IMR-90 (cell line): ENCODE results near the gene NFASC. TPM values are rescaled to one million over a fixed set of nuclear protein-coding genes. Genes with fewer than 3 reads are reported as not detected.

ENCODE experiments used
- ATAC-seq: fragments of 200-7000 bp; cut with Tn5 transposase; 2 replicates; pipeline ENCODE4 v1.9.1; 2020; ENCODE audit warnings: low read depth, mild to moderate bottlenecking, moderate library complexity
- BruUV-seq: library from RNA; stranded (reverse); fragments of 400-500 nt; replicated peaks from 2 replicates; lab custom pipeline; 2021; lab: Mats Ljungman, UMichigan
- CTCF ChIA-PET: fragments of 300-600 bp; formaldehyde crosslinking; extraction: SDS; loops from one replicate; lab custom pipeline; 2021; ENCODE audit warnings: antibody characterized with exemption; lab: Yijun Ruan, JAX
- POLR2A ChIA-PET: fragments of 300-600 bp; sonication (Branson Sonifier 250); formaldehyde crosslinking; loops from one replicate; lab custom pipeline; 2022; ENCODE audit warnings: antibody characterized with exemption; ENCODE audit not compliant: unreplicated experiment; lab: Charles Lee
- DNase-seq: peaks from one replicate; pipeline ENCODE4 v3.0.0; 2013
- H2AFZ ChIP-seq: replicated peaks from 2 replicates; pipeline ENCODE3; 2013; ENCODE audit warnings: low read length, mild to moderate bottlenecking; ENCODE audit not compliant: poor library complexity
- H2AK5ac ChIP-seq: 2 replicates; pipeline ENCODE4 v1.6.1; 2013; ENCODE audit warnings: low read depth, low read length, inconsistent platforms
- H2AK9ac ChIP-seq: replicated peaks from 2 replicates; pipeline ENCODE3; 2013; ENCODE audit warnings: mild to moderate bottlenecking, low read depth, low read length, moderate library complexity; ENCODE audit not compliant: poor library complexity
- H2BK120ac ChIP-seq: 2 replicates; pipeline ENCODE4 v1.6.1; 2013; ENCODE audit warnings: low read depth, low read length, inconsistent platforms
- H2BK15ac ChIP-seq: 3 replicates; pipeline ENCODE4 v1.6.1; 2013; ENCODE audit warnings: low read depth, low read length, inconsistent platforms
- H2BK20ac ChIP-seq: 2 replicates; pipeline ENCODE4 v1.6.1; 2013; ENCODE audit warnings: low read depth, mild to moderate bottlenecking, inconsistent platforms, low read length, moderate library complexity
- H2BK5ac ChIP-seq: 2 replicates; pipeline ENCODE4 v1.6.1; 2013; ENCODE audit warnings: mild to moderate bottlenecking, low read depth, low read length, inconsistent platforms; ENCODE audit not compliant: poor library complexity, severe bottlenecking
- H3K14ac ChIP-seq: replicated peaks from 2 replicates; pipeline ENCODE4 v1.6.1; 2013; ENCODE audit warnings: low read depth, low read length, inconsistent platforms
- H3K18ac ChIP-seq: 2 replicates; pipeline ENCODE4 v1.6.1; 2013; ENCODE audit warnings: low read depth, low read length, control low read depth
- H3K23ac ChIP-seq: 2 replicates; pipeline ENCODE4 v1.6.1; 2013; ENCODE audit warnings: low read depth, low read length, inconsistent platforms
- H3K27ac ChIP-seq: 2 replicates; pipeline ENCODE4 v1.5.1; 2013; ENCODE audit warnings: mild to moderate bottlenecking, control low read depth, low read length; ENCODE audit not compliant: insufficient read depth
- H3K27me3 ChIP-seq: 2 replicates; pipeline ENCODE4 v1.6.1; 2013; ENCODE audit warnings: low read length; ENCODE audit not compliant: control insufficient read depth, insufficient read depth
- H3K36me3 ChIP-seq: 2 replicates; pipeline ENCODE4 v1.6.1; 2013; ENCODE audit warnings: low read length, mixed read lengths; ENCODE audit not compliant: control insufficient read depth, insufficient read depth
- H3K4ac ChIP-seq: 2 replicates; pipeline ENCODE4 v1.6.1; 2013; ENCODE audit warnings: low read depth, low read length, inconsistent platforms
- H3K4me1 ChIP-seq: 2 replicates; pipeline ENCODE4 v1.6.1; 2013; ENCODE audit warnings: low read length, mixed read lengths; ENCODE audit not compliant: control insufficient read depth, insufficient read depth
- H3K4me2 ChIP-seq: 2 replicates; pipeline ENCODE4 v1.6.1; 2013; ENCODE audit warnings: low read depth, mild to moderate bottlenecking, control low read depth, low read length, moderate library complexity
- H3K4me3 ChIP-seq: 2 replicates; pipeline ENCODE4 v1.5.1; 2013; ENCODE audit warnings: low read depth, mild to moderate bottlenecking, control low read depth, low read length, moderate library complexity; ENCODE audit not compliant: insufficient read depth
- H3K56ac ChIP-seq: 2 replicates; pipeline ENCODE4 v1.6.1; 2013; ENCODE audit warnings: low read length, inconsistent platforms; ENCODE audit not compliant: insufficient read depth; ENCODE audit errors: extremely low read depth
- H3K79me1 ChIP-seq, 2 experiments: 2 replicates each; pipeline ENCODE4 v1.6.1; 2013; ENCODE audit warnings: low read length in 2 of 2, inconsistent platforms in 1 of 2, low read depth in 1 of 2
- H3K9ac ChIP-seq: 2 replicates; pipeline ENCODE4 v1.6.1; 2013; ENCODE audit warnings: low read depth, low read length, control low read depth
- H3K9me1 ChIP-seq: 2 replicates; pipeline ENCODE4 v1.6.1; 2013; ENCODE audit warnings: low read length, inconsistent platforms; ENCODE audit not compliant: insufficient read depth
- H3K9me3 ChIP-seq: 2 replicates; pipeline ENCODE4 v1.6.1; 2013; ENCODE audit warnings: low read length; ENCODE audit not compliant: control insufficient read depth, insufficient read depth
- H4K20me1 ChIP-seq: 2 replicates; pipeline ENCODE4 v1.6.1; 2013; ENCODE audit warnings: low read length, inconsistent platforms; ENCODE audit not compliant: insufficient read depth
- H4K5ac ChIP-seq: 2 replicates; pipeline ENCODE4 v1.6.1; 2013; ENCODE audit warnings: mild to moderate bottlenecking, low read depth, low read length, control low read depth
- H4K8ac ChIP-seq, 2 experiments: 2 replicates each; pipeline ENCODE4 v1.6.1; 2013; ENCODE audit warnings: low read depth in 2 of 2, low read length in 2 of 2, control low read depth in 1 of 2, inconsistent platforms in 1 of 2
- H4K91ac ChIP-seq: 2 replicates; pipeline ENCODE4 v1.6.1; 2013; ENCODE audit warnings: low read depth, low read length, inconsistent platforms; ENCODE audit not compliant: insufficient read depth
- BHLHE40 ChIP-seq: fragments of 150-350 bp; IDR thresholded peaks from 2 replicates; pipeline ENCODE4 v1.6.1; 2016; ENCODE audit warnings: mild to moderate bottlenecking, low read depth, low read length
- CHD1 ChIP-seq: IDR thresholded peaks from 2 replicates; pipeline ENCODE4 v1.6.1; 2012; ENCODE audit warnings: low read depth, low read length, improper control_type of control experiment
- FOS ChIP-seq: fragments of 150-350 bp; IDR thresholded peaks from 2 replicates; pipeline ENCODE4 v1.6.1; 2016; ENCODE audit warnings: low read depth, low read length
- MAFK ChIP-seq: IDR thresholded peaks from 2 replicates; pipeline ENCODE4 v1.6.1; 2012; ENCODE audit warnings: low read depth, low read length, improper control_type of control experiment
- MAZ ChIP-seq: IDR thresholded peaks from 2 replicates; pipeline ENCODE4 v1.6.1; 2012; ENCODE audit warnings: low read depth, mild to moderate bottlenecking, low read length, improper control_type of control experiment, moderate library complexity, borderline replicate concordance
- MXI1 ChIP-seq: IDR thresholded peaks from 2 replicates; pipeline ENCODE4 v1.6.1; 2012; ENCODE audit warnings: low read depth, mild to moderate bottlenecking, low read length, moderate library complexity, borderline replicate concordance
- NFE2L2 ChIP-seq: fragments of 150-350 bp; IDR thresholded peaks from 2 replicates; pipeline ENCODE4 v1.6.1; 2016; ENCODE audit warnings: low read depth, mild to moderate bottlenecking, low read length
- POLR2A ChIP-seq: IDR thresholded peaks from 2 replicates; pipeline ENCODE4 v1.6.1; 2012; ENCODE audit warnings: mild to moderate bottlenecking, low read depth, low read length
- RAD21 ChIP-seq: IDR thresholded peaks from 2 replicates; pipeline ENCODE4 v1.6.1; 2012; ENCODE audit warnings: low read length, improper control_type of control experiment
- RCOR1 ChIP-seq: IDR thresholded peaks from 2 replicates; pipeline ENCODE4 v1.6.1; 2012; ENCODE audit warnings: mild to moderate bottlenecking, low read length, improper control_type of control experiment; ENCODE audit not compliant: insufficient replicate concordance
- RFX5 ChIP-seq: IDR thresholded peaks from 2 replicates; pipeline ENCODE4 v1.8.0; 2012; ENCODE audit warnings: low read depth, mild to moderate bottlenecking, low read length, moderate library complexity
- SMC3 ChIP-seq: fragments of 150-350 bp; IDR thresholded peaks from 2 replicates; pipeline ENCODE4 v1.6.1; 2016; ENCODE audit warnings: low read depth, mild to moderate bottlenecking, antibody characterized with exemption, low read length, moderate library complexity
- WGBS, 2 experiments: methylation state at CpG; one replicate each; pipeline versions ENCODE4 v1.1.5 to v1.1.7; 2013; ENCODE audit warnings: missing lambda C conversion rate in 2 of 2; ENCODE audit not compliant: insufficient read length in 1 of 2; ENCODE audit errors: extremely low coverage in 2 of 2; 5-methylcytosine and 5-hydroxymethylcytosine counted together
- dilution Hi-C: fragments of 300-500 bp; cut with HindIII; formaldehyde crosslinking; loops from one replicate; pipeline ENCODE4 v1.14.3; 2018; ENCODE audit warnings: low sequenced_read_pairs; ENCODE audit not compliant: unreplicated experiment
- in situ Hi-C: fragments of 300-500 bp; cut with MboI; formaldehyde crosslinking; loops from 3 replicates; pipeline ENCODE4 v1.14.3; 2019; ENCODE audit warnings: low sequenced_read_pairs, inconsistent platforms, mixed read lengths
- intact Hi-C: fragments of 100-400 bp; cut with micrococcal nuclease; formaldehyde crosslinking; loops from 2 replicates; pipeline ENCODE4 v1.10.0; 2022
- polyA plus RNA-seq, 3 experiments: library from polyadenylated mRNA; depleted of rRNA; stranded (reverse); fragments of >200 nt; gene quantifications; 2 replicates each; pipeline ENCODE4 v1.2.3, GENCODE V29; 2012; ENCODE audit warnings: low replicate concordance in 1 of 3
- total RNA-seq: library from RNA; depleted of rRNA; stranded (reverse); fragments of >200 nt; gene quantifications from 2 replicates; pipeline ENCODE4 v1.2.3, GENCODE V29; 2012
- TF ChIP-seq, protein P1 (sequence below): fragments of 150-350 bp; IDR thresholded peaks from 2 replicates; pipeline ENCODE4 v1.6.1; 2017; ENCODE audit warnings: mild to moderate bottlenecking, antibody characterized with exemption, low read length, low read depth
- TF ChIP-seq, protein P2 (sequence below): fragments of 150-350 bp; IDR thresholded peaks from 2 replicates; pipeline ENCODE4 v1.6.1; 2016; ENCODE audit warnings: low read depth, mild to moderate bottlenecking, low read length, moderate library complexity, borderline replicate concordance

Gene NFASC
- total and polyA plus RNA-seq, 2 of the 4 experiments (the other 2 are of a cell fraction): 0.18 to 0.79 TPM

DNA sequence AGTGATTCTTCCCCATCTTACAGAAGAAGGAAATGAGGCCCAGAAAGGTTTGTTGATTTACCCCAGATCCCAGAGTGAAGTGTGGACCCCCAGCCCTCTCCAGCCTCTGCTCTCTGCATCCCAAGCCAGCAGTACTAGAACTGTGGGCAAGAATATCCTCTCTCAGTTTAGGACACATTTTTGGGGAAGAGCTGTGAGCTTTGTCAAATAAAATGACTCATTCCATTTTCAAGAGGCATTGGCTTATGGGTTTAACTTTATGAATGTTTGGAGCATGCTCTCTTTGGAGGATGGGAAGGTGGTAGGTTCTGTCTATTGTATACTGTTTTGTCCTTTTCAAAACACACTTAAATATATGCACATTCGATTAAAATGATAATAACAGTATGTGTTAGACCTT lies 101.8 kb downstream of the NFASC start:
- Histone ChIP-seq H4K8ac (no peak overlapping the region), H3K56ac (no peak overlapping the region), H3K14ac (no peak overlapping the region), H3K27me3 (peaks cover 17% of the 10 kb centered on the region; the same call in 1 of the 2 replicates), H3K18ac (no peak overlapping the region), H2AFZ (no peak overlapping the region), H3K4me3 (no peak overlapping the region), H3K4ac (no peak overlapping the region), H4K91ac (no peak overlapping the region), H2BK15ac (no peak overlapping the region), H3K9me3 (no peaks in the 10 kb centered on the region), H3K23ac (no peak overlapping the region), H3K79me1 (no peaks in the 10 kb centered on the region), H2BK20ac (no peak overlapping the region), H2AK9ac (no peak overlapping the region), H3K4me1 (no peaks in the 10 kb centered on the region), H3K27ac (no peak overlapping the region), H4K20me1 (no peaks in the 10 kb centered on the region; the same call in 1 of the 2 replicates), H3K36me3 (no peaks in the 10 kb centered on the region), H3K9me1 (0 out of 2 replicates have a peak, but pooled peaks cover 2% of the 10 kb centered on the region), H3K9ac (no peak overlapping the region), H2AK5ac (no peak overlapping the region), H2BK120ac (no peak overlapping the region), H2BK5ac (no peak overlapping the region), H4K5ac (no peak overlapping the region), H3K4me2 (no peak overlapping the region)
- POLR2A ChIA-PET: no interaction called here
- ATAC-seq (no peak), DNase-seq (no peak)
- WGBS, 2 experiments: no CpG with 5 or more reads among the region's 1 CpG
- no TSS peak for BruUV-seq
- TF ChIP-seq POLR2A: no peak
- TF ChIP-seq FOS: no peak
- TF ChIP-seq NFE2L2: no peak
- no peak for TF ChIP-seq BHLHE40
- TF ChIP-seq, protein P1, sequence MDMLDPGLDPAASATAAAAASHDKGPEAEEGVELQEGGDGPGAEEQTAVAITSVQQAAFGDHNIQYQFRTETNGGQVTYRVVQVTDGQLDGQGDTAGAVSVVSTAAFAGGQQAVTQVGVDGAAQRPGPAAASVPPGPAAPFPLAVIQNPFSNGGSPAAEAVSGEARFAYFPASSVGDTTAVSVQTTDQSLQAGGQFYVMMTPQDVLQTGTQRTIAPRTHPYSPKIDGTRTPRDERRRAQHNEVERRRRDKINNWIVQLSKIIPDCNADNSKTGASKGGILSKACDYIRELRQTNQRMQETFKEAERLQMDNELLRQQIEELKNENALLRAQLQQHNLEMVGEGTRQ: no peak
- TF ChIP-seq MAZ: no peak
- no peak for TF ChIP-seq SMC3
- no peak for TF ChIP-seq RFX5
- TF ChIP-seq RAD21: no peak
- TF ChIP-seq MXI1: no peak
- TF ChIP-seq MAFK: no peak
- TF ChIP-seq RCOR1: no peak
- TF ChIP-seq CHD1: no peak
- TF ChIP-seq, protein P2, sequence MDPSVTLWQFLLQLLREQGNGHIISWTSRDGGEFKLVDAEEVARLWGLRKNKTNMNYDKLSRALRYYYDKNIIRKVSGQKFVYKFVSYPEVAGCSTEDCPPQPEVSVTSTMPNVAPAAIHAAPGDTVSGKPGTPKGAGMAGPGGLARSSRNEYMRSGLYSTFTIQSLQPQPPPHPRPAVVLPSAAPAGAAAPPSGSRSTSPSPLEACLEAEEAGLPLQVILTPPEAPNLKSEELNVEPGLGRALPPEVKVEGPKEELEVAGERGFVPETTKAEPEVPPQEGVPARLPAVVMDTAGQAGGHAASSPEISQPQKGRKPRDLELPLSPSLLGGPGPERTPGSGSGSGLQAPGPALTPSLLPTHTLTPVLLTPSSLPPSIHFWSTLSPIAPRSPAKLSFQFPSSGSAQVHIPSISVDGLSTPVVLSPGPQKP: no peak
- CTCF ChIA-PET: no interaction called here
- dilution Hi-C loops: no loop called here
- intact Hi-C loops: no loop called here
- in situ Hi-C loops: no loop called here
